K562 (cell line): ENCODE data around the gene PTCH2. TPM values are rescaled to one million over a fixed set of nuclear protein-coding genes. Genes with fewer than 3 reads are reported as not detected.

Source experiments
- GTF2F1 ChIP-seq: IDR thresholded peaks from 2 replicates; pipeline ENCODE4 v1.6.1; 2011; ENCODE audit warnings: low read depth, low read length, improper control_type of control experiment
- POLR2G ChIP-seq: fragments of 200-400 bp; formaldehyde crosslinking; IDR thresholded peaks from 2 replicates; pipeline ENCODE4 v1.6.1; 2017; ENCODE audit warnings: low read depth, mild to moderate bottlenecking, antibody characterized with exemption, low read length, moderate library complexity
- RBFOX2 ChIP-seq: fragments of 200-400 bp; formaldehyde crosslinking; IDR thresholded peaks from 2 replicates; pipeline ENCODE4 v1.6.1; 2017; ENCODE audit warnings: low read depth, mild to moderate bottlenecking, low read length, moderate library complexity
- polyA plus RNA-seq, 8 experiments: library from polyadenylated mRNA; depleted of rRNA in 4 of 8; stranded (reverse) in 5 of 8; unstranded in 3 of 8; fragments of >200 nt; fragmentation: Nextera tagmentation in 2 of 8; fragmentation: Illumina TruSeq in 1 of 8; extraction: Ambion mirVana in 2 of 8; extraction: Trizol in 1 of 8; gene quantifications; 2 replicates each; pipeline versions ENCODE4 v1.2.1 to v1.2.3, GENCODE V29; 2011 to 2014; ENCODE audit warnings: inconsistent platforms in 1 of 8, missing spikeins in 1 of 8
- total RNA-seq, 7 experiments: library from RNA; depleted of rRNA in 6 of 7; stranded (reverse); fragments of >200 nt in 6 of 7; fragmentation: Illumina TruSeq in 2 of 7; extraction: Trizol in 2 of 7; gene quantifications; 2 replicates each; pipeline versions ENCODE4 v1.2.1 to v1.2.3, GENCODE V29; 2011 to 2021; ENCODE audit warnings: low replicate concordance in 1 of 7
- TF ChIP-seq, protein P1 (sequence below): fragments of 250-450 bp; sonication (Bioruptor Pico); IDR thresholded peaks from 2 replicates; pipeline ENCODE4 v1.5.0; 2021; ENCODE audit warnings: mild to moderate bottlenecking, moderate library complexity
- TF ChIP-seq, protein P2 (sequence below): IDR thresholded peaks from 3 replicates; pipeline ENCODE4 v1.6.1; 2011; ENCODE audit warnings: borderline replicate concordance, mild to moderate bottlenecking, moderate library complexity; ENCODE audit not compliant: insufficient read length; ENCODE audit errors: extremely low read depth

Gene PTCH2
- total and polyA plus RNA-seq, 9 of the 15 experiments (the other 6 are each of a cell fraction or from before 2014, with no cell fraction given) = 0.15 to 27.3 (median 0.48) TPM; not detected in 1

DNA sequence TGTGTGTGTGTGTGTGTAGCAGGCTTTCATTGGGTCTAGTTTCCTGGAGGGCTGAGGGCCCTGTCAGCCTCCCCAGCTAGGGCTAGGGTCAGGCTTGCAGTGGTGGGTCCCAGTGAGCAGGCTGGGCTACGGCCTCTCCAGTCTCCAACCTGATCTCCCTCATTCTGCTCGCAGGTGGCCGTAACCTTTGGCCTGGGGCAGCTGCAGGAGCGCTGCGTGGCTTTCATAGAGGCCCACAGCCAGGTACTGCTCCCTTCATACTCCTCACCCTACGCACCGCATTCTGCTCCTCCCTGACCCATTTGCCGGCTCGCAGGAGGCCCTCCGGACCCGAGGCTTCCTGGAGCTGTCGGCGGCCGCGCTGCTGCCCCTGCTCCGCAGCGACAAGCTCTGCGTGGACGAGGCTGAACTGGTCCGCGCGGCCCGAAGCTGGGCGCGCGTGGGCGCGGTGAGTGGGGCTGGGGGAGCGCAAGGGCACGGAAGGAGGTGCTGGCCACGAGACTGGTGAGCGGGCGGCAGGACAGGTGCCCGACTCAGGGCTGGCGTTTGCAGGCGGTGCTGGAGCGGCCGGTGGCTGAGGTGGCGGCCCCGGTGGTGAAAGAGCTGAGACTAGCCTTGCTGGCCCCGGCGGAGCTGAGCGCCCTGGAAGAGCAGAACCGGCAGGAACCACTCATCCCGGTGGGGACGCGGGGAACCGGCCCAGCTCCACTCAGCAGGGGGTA is 30.1 kb downstream of the PTCH2 start (continued):
- TF ChIP-seq, protein P1, sequence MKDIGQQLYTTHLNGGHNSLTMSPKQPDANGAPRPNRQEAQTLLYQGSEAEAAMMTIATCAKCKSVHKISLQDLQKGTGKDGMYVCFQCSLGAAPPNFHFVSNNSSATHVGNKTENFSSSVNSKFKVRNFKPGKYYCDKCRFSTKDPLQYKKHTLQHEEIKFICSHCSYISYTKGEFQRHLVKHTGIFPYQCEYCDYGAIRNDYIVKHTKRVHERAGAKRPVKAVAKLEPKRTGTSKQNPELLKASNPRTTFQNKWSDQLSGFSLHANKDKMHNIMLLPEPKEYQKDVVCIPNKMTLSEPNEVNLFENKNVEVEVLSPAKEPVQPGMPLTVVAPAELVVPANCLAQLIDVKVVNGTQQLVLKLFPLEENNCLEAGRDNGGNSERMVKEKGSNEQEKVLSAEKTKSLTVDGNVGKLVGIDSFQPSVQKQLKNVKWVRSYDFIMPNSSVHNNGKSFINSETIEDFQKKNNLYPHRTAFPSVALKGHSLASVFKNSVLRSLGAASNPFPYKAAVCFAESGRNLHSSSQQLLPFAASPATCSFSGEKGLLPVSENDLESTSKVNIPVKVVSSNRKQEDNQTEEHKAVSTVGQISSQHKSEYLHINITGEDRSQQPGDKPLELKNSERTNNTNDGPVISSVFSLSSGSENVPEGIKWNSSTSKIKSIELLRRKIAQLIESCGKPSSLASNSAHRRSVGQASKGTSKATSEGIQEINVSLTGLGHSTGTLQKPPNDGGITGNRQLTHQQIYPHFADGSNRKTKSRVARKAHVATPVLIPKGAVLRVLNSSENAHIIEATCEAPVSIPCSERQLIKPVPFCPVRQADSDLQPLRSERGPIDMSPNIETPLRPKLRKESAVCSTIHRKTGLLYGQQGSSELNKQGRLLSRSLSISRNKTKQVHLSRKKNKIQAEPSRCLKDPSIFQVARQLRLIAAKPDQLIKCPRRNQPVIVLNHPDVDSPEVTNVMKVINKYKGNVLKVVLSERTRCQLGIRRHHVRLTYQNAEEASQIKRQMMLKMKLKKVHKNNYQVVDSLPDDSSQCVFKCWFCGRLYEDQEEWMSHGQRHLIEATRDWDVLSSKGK (CRISPR knock-in tag) = no peak
- TF ChIP-seq GTF2F1 (no peak), RBFOX2 (peak; percentile 42), POLR2G (peak; percentile 42; the same call in 1 of the 2 replicates)
- TF ChIP-seq, protein P2, sequence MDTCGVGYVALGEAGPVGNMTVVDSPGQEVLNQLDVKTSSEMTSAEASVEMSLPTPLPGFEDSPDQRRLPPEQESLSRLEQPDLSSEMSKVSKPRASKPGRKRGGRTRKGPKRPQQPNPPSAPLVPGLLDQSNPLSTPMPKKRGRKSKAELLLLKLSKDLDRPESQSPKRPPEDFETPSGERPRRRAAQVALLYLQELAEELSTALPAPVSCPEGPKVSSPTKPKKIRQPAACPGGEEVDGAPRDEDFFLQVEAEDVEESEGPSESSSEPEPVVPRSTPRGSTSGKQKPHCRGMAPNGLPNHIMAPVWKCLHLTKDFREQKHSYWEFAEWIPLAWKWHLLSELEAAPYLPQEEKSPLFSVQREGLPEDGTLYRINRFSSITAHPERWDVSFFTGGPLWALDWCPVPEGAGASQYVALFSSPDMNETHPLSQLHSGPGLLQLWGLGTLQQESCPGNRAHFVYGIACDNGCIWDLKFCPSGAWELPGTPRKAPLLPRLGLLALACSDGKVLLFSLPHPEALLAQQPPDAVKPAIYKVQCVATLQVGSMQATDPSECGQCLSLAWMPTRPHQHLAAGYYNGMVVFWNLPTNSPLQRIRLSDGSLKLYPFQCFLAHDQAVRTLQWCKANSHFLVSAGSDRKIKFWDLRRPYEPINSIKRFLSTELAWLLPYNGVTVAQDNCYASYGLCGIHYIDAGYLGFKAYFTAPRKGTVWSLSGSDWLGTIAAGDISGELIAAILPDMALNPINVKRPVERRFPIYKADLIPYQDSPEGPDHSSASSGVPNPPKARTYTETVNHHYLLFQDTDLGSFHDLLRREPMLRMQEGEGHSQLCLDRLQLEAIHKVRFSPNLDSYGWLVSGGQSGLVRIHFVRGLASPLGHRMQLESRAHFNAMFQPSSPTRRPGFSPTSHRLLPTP = no peak
